ENCODE results near the gene ZNF771. TPM values are rescaled to one million over a fixed set of nuclear protein-coding genes. Genes with fewer than 3 reads are reported as not detected.

Gene ZNF771
- total RNA-seq, 1 experiment from 2014 or later, result 19.0 TPM

GRCh38 chr16:30407804-30408534, 563 bp downstream of the ZNF771 start:
- Histone ChIP-seq H3K79me2 (ENCODE audit: low read depth) (peaks cover 12% of the 10 kb centered on the region; the same call in 1 of the 2 replicates), H3K4me3 (peak overlapping the region; percentile 86), H3K9me3 (ENCODE audit: insufficient read depth, low read depth) (no peaks in the 10 kb centered on the region), H2AFZ (peak overlapping the region; percentile 92), H3K4me2 (peak overlapping the region; percentile 69), H4K20me1 (ENCODE audit: insufficient read depth) (no peaks in the 10 kb centered on the region), H3K9me2 (ENCODE audit: insufficient read depth) (no peaks in the 10 kb centered on the region), H3F3A (ENCODE audit: insufficient read depth, low read depth) (peaks cover 12% of the 10 kb centered on the region; the same call in 1 of the 2 replicates), H3K27me3 (ENCODE audit: insufficient read depth, low read depth) (no peaks in the 10 kb centered on the region), H3K36me3 (ENCODE audit: low read depth) (no peaks in the 10 kb centered on the region), H3K27ac (0 out of 2 replicates have a peak overlapping the region, but pooled peaks have one; percentile 37), H3K4me1 (replicated peaks; ENCODE audit: insufficient read depth) (peaks cover 19% of the 10 kb centered on the region)
- CTCF ChIA-PET, result interaction anchor here (0.5 to 1.9 kb wide), 4 partner anchors 22 to 201 kb away, joined by 3 to 9 read pairs (median 4); partner anchors contain the start of gene DCTPP1
- peak in 1 of 2 experiments; percentile 51 for DNase-seq
- TF ChIP-seq, protein P1, sequence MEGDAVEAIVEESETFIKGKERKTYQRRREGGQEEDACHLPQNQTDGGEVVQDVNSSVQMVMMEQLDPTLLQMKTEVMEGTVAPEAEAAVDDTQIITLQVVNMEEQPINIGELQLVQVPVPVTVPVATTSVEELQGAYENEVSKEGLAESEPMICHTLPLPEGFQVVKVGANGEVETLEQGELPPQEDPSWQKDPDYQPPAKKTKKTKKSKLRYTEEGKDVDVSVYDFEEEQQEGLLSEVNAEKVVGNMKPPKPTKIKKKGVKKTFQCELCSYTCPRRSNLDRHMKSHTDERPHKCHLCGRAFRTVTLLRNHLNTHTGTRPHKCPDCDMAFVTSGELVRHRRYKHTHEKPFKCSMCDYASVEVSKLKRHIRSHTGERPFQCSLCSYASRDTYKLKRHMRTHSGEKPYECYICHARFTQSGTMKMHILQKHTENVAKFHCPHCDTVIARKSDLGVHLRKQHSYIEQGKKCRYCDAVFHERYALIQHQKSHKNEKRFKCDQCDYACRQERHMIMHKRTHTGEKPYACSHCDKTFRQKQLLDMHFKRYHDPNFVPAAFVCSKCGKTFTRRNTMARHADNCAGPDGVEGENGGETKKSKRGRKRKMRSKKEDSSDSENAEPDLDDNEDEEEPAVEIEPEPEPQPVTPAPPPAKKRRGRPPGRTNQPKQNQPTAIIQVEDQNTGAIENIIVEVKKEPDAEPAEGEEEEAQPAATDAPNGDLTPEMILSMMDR (conservative IDR thresholded peaks at IDR 0.05), result no peak
- TF ChIP-seq EZH2 (IDR thresholded peaks at IDR 0.05; ENCODE audit: low read depth), result no peak
- intact Hi-C loops (cut with micrococcal nuclease; ENCODE audit: unreplicated experiment), result loop anchor here (1.0 to 5.0 kb wide), 5 partner anchors 31 to 356 kb away; partner anchors contain the start of genes CD2BP2 and TBX6
- no TSS peak for BruUV-seq (replicated peaks)
- POLR2A ChIA-PET (ENCODE audit: unreplicated experiment), result interaction anchor here (0.5 to 1.2 kb wide), 12 partner anchors 8 to 332 kb away, joined by 3 to 16 read pairs (median 4); partner anchors contain the start of genes DCTPP1 and ZNF48

GRCh38 chr16:30409125-30410060, 2.0 kb downstream of the ZNF771 start:
- no peaks in the 10 kb centered on the region for H3K27me3 ChIP-seq (ENCODE audit: insufficient read depth, low read depth)
- no peak overlapping the region for H2AFZ ChIP-seq
- peaks cover 19% of the 10 kb centered on the region for H3K4me1 ChIP-seq (replicated peaks; ENCODE audit: insufficient read depth)
- ChIA-PET CTCF (interaction anchor here (0.6 to 1.9 kb wide), 11 partner anchors 8 to 320 kb away, joined by 3 to 9 read pairs (median 4); partner anchors contain the start of genes DCTPP1, TBC1D10B and ZNF48), POLR2A (ENCODE audit: unreplicated experiment) (interaction anchor here (0.5 to 0.6 kb wide), 3 partner anchors 16 to 344 kb away, joined by 3 to 9 read pairs (median 5); partner anchors contain the start of gene ALDOA)
- H3F3A ChIP-seq (ENCODE audit: insufficient read depth, low read depth), result peaks cover 12% of the 10 kb centered on the region; the same call in 1 of the 2 replicates
- H3K4me3 ChIP-seq, result no peak overlapping the region
- no peak for TF ChIP-seq EZH2 (IDR thresholded peaks at IDR 0.05; ENCODE audit: low read depth)
- TF ChIP-seq, protein P1 (conservative IDR thresholded peaks at IDR 0.05), result peak; percentile 95
- no peaks in the 10 kb centered on the region for H4K20me1 ChIP-seq (ENCODE audit: insufficient read depth)
- no peak overlapping the region for H3K27ac ChIP-seq
- intact Hi-C loops (cut with micrococcal nuclease; ENCODE audit: unreplicated experiment), result loop anchor here (2.0 to 5.0 kb wide), 4 partner anchors 55 to 357 kb away; partner anchors contain the start of genes CD2BP2 and TBX6
- peaks cover 6% of the 10 kb centered on the region; the same call in 1 of the 2 replicates for H3K36me3 ChIP-seq (ENCODE audit: low read depth)
- no peaks in the 10 kb centered on the region for H3K9me3 ChIP-seq (ENCODE audit: insufficient read depth, low read depth)
- H3K79me2 ChIP-seq (ENCODE audit: low read depth), result peaks cover 12% of the 10 kb centered on the region; the same call in 1 of the 2 replicates
- peak; percentile 76 to 95 for DNase-seq
- no peaks in the 10 kb centered on the region for H3K9me2 ChIP-seq (ENCODE audit: insufficient read depth)
- BruUV-seq (replicated peaks), result no TSS peak
- peak overlapping the region; percentile 69 for H3K4me2 ChIP-seq

Data from PC-9 (cell line).